ACHN (cell line): ENCODE data around the gene GPR155.
A peak's percentile ranks its signal among the peaks of the same experiment; 100 is the strongest.

Experiments
- DNase-seq: peaks from one replicate; pipeline ENCODE4 v3.0.0-alpha.2; 2015
- in situ Hi-C: cut with HindIII; loops from 2 replicates; pipeline ENCODE4 v1.10.0; 2017; ENCODE audit warnings: low sequenced_read_pairs, low pct_ligation_motif_present, low pct_unique_long_range_greater_than_20kb

Gene GPR155

GRCh38 chr2:174486563-174487107, at the start of gene GPR155:
Gene GPR155, minus strand, starts transcription at chr2:174487029. Its CDS starts 5,073 bp downstream, at chr2:174481956.
- in situ Hi-C loops, result no loop called here

GRCh38 chr2:174535757-174536703, 49.2 kb upstream of the GPR155 start:
- in situ Hi-C loops, result no loop called here
- no peak for DNase-seq

More at GRCh38 chr2:174486563-174487107, at the start of gene GPR155:
- peak; percentile 52 for DNase-seq

GRCh38 chr2:174535083-174535482, 48.3 kb upstream of the GPR155 start:
- in situ Hi-C loops, result no loop called here
- DNase-seq, result no peak

- in situ Hi-C loops, result no loop called here
- DNase-seq, result no peak
These were observed 43.1 kb upstream of the GPR155 start for GRCh38 chr2:174529916-174530315.

GRCh38 chr2:174527959-174528358, 41.1 kb upstream of the GPR155 start:
- no peak for DNase-seq
- in situ Hi-C loops, result no loop called here

- no peak for DNase-seq
- in situ Hi-C loops, result no loop called here
These were observed 40.4 kb upstream of the GPR155 start for GRCh38 chr2:174527101-174527721.

- no peak for DNase-seq
- in situ Hi-C loops, result no loop called here
These were observed 37.7 kb upstream of the GPR155 start for GRCh38 chr2:174524527-174524926.

GRCh38 chr2:174522553-174522952, 35.7 kb upstream of the GPR155 start:
- DNase-seq, result peak; percentile 34
- in situ Hi-C loops, result no loop called here

- no peak for DNase-seq
- in situ Hi-C loops, result no loop called here
These were observed 31.6 kb upstream of the GPR155 start for GRCh38 chr2:174518395-174518794.

GRCh38 chr2:174516501-174517378, 29.9 kb upstream of the GPR155 start:
- no peak for DNase-seq
- in situ Hi-C loops, result no loop called here

- no peak for DNase-seq
- in situ Hi-C loops, result no loop called here
These were observed 25.5 kb upstream of the GPR155 start for GRCh38 chr2:174512345-174512744.

GRCh38 chr2:174511580-174512260, 24.9 kb upstream of the GPR155 start:
- in situ Hi-C loops, result no loop called here
- DNase-seq, result no peak

GRCh38 chr2:174510583-174511189, 23.9 kb upstream of the GPR155 start:
- DNase-seq, result peak; percentile 46
- in situ Hi-C loops, result no loop called here

GRCh38 chr2:174503161-174503809, 16.5 kb upstream of the GPR155 start:
- in situ Hi-C loops, result no loop called here

GRCh38 chr2:174499371-174499770, 12.5 kb upstream of the GPR155 start:
- in situ Hi-C loops, result no loop called here

More at GRCh38 chr2:174503161-174503809, 16.5 kb upstream of the GPR155 start:
- DNase-seq, result no peak

GRCh38 chr2:174495365-174496012, 8.7 kb upstream of the GPR155 start:
- in situ Hi-C loops, result no loop called here
- DNase-seq, result no peak

More at GRCh38 chr2:174499371-174499770, 12.5 kb upstream of the GPR155 start:
- no peak for DNase-seq
